ENCODE data around the gene CLEC10A. TPM values are rescaled to one million over a fixed set of nuclear protein-coding genes. Genes with fewer than 3 reads are reported as not detected.
"Not testable (repeated sequence)": the region's sequence is repeated elsewhere in the genome, so short reads cannot be mapped to it uniquely, and the experiment has no call there.

The CLEC10A gene, protein sequence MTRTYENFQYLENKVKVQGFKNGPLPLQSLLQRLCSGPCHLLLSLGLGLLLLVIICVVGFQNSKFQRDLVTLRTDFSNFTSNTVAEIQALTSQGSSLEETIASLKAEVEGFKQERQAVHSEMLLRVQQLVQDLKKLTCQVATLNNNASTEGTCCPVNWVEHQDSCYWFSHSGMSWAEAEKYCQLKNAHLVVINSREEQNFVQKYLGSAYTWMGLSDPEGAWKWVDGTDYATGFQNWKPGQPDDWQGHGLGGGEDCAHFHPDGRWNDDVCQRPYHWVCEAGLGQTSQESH
- total RNA-seq (2014; rRNA removed; shearing (Covaris generic)), result not detected in 2 replicates

DNA sequence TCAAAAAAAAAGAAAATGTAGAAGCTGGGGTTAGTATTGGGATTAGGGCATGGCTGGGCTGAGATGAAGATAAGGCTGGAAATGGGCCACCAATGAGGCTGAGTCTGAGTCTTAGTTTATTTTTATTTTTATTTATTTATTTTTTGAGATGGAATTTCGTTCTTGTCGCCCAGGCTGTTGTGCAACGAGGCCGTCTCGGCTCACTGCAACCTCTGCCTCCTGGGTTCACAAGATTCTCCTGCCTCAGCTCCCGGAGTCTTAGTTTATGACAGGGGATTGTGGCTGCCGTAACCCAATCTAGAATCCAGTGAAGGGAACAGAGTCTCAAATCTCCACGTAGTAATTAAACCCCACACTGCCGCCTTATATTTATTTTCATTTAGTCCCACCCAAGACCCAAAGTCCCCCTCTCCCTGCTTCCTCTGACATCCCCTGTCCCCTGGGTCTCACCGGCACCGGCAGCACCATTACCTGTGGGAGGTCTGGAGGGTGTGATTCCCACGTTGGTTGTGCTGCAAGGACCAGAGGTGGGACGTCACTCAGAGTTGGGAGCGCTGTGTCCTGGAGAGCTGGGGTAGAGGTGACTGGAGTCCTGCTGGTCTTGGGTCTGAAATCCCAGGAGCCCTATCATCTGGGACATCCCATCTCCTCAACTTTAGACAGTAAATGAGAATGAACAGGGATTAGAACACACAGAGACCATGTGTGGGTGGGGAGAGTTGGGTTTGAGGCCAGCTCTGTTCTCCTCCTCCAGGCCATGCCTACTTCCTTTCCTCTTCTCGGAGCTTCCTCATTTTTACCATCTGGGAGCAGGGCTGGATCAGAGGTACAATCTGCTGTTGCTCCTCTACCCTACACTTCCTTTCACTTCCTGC is at the start of gene CLEC10A:
CLEC10A (minus strand) TSS at position 671 of the 875 bp plus-strand sequence. CDS start 1,439 bp downstream, outside the sequence.
- no peak for DNase-seq (ENCODE audit: low spot score)

DNA sequence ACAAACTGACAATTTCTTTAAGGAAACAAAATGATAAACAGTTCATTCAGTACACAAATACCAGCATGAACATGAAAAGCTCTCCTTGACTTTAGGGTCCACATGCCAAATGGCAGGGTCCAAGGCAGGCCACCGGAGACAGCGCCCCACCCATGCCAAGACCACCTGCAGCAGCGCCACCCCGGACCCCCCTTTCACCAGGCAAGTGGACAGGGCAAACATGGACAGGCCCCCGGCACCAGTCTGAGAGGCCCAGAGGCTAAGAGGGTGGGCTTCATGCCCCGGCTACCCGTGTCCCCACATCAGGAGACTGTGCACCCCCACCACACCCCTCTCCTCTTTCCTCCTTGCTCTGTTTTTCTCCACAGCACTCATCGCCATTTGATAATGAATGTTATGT is 49.3 kb upstream of the CLEC10A start:
- DNase-seq (ENCODE audit: low spot score), result no peak

DNA sequence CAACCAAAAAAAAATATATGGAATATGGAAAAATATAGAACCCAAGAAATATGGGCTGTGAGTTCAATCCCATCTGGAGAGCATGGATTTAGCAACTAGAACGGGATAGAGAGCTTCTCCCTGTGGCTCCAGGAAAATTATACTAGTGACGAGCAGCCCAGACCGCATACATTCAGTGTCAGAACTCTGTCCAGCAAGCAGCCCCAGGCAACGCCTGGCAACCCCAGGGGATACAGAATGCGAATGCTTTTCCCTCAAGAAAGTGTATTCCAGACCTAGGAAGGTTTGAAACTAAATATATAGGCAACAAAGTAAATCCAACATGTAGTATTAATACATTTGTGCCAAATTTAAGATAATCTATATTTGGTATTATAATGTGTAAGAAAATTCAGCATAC is 48.1 kb upstream of the CLEC10A start:
- no peak for DNase-seq (ENCODE audit: low spot score)

DNA sequence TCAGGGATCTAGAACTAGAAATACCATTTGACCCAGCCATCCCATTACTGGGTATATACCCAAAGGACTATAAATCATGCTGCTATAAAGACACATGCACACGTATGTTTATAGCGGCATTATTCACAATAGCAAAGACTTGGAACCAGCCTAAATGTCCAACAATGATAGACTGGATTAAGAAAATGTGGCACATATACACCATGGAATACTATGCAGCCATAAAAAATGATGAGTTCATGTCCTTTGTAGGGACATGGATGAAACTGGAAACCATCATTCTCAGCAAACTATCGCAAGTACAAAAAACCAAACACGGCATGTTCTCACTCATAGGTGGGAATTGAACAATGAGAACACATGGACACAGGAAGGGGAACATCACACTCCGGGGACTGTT is 47.5 kb upstream of the CLEC10A start:
- not testable (repeated sequence) for DNase-seq (ENCODE audit: low spot score)

DNA sequence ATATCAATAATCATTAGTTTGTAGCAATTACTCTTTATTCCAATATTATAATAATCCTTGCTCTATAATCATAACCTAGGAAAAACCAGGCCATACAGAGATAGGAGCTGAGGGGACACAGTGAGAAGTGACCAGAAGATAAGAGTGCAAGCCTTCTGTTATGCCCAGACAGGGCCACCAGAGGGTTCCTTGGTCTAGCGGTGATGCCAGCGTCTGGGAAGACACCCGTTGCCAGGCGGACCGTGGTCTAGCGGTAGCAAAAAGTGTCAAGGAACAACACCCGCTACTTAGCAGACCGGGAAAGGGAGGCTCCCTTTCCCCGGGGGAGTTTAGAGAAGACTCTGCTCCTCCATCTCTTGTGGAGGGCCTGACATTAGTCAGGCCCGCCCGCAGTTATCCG is 46.3 kb upstream of the CLEC10A start:
- not testable (repeated sequence) for DNase-seq (ENCODE audit: low spot score)

DNA sequence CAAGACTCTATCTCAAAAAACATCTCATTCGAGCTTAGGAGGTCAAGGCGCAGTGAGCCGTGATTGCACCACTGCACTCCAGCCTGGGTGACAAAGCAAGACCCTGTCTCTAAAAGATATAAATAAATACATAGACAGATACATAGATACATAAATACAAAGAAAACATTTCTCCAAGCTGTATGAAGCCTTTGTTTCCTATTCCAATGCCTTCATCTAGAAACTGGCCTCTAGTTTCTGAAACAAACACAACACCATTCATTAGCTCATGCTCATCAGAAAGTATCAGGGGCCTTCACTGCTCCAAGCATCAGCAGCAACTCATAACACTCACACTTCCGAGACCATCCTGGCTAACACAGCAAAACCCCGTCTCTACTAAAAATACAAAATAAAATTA is 44.9 kb upstream of the CLEC10A start:
- no peak for DNase-seq (ENCODE audit: low spot score)

DNA sequence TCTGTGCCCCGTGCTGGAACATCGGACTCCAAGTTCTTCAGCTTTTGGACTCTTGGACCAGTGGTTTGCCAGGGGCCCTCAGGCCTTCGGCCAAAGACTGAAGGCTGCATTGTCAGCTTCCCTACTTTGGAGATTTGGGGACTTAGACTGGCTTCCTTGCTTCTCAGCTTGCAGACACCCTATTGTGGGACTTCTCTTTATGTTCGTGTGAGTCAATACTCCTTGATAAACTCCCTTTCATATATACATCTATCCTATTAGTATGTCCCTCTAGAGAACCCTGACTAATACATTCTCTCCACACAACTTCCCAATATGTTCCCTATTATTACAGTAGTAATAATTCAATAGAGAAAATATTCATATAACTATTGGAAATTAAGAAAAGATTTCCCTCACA is 43.8 kb upstream of the CLEC10A start:
- DNase-seq (ENCODE audit: low spot score), result no peak

DNA sequence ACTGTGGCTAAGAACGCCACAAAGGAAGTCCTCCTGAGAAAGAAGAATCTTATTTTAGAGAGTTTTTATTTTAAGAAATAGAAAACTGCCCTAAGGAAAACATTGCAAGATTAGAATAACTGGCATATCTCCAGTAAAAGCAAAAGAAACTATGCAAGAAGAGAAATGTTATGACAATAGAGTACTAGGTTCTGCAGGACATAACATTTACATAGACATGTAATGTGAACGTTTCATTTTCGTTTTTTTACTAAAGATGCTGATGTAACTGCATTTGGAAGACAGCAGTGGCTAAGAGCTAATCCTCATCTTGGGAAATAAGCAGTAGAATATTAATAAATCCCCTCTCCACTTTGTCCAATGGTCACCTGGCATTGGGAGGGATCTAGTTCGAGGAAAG is 42.3 kb upstream of the CLEC10A start:
- no peak for DNase-seq (ENCODE audit: low spot score)

DNA sequence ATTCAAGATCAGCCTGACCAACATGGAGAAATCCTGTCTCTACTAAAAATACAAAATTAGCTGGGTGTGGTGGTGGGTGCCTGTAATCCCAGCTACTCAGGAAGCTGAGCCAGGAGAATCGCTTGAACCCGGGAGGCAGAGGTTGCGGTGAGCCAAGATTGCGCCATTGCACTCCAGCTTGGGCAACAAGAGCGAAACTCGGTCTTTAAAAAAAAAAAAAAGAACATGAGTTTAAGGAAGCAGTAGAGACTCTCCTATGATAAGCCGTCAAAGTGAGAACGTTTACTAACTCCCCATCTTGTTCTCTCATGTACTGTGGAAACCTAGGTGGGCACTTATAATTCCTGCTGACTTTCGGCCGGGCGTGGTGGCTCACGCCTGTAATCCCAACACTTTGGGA is 40.6 kb upstream of the CLEC10A start:
- not testable (repeated sequence) for DNase-seq (ENCODE audit: low spot score)

DNA sequence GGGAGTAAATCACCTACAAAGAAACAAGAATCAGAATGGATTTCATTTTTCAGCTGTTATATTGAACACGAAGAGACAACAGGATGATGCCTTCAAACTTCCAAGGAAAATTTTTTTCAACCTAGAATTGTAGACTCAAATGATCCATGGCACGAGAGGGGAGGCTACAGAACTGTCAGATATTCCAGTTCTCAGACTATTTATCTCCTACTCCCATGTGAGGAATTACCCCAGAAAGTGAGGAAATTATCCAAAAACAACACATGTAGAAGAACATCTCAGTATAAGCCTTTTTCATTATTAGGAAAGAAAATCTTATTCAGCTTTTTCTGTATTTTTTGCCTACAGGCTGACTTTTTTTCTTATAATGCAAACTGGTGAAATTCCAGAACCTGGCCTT is 40.1 kb upstream of the CLEC10A start:
- DNase-seq (ENCODE audit: low spot score), result no peak

DNA sequence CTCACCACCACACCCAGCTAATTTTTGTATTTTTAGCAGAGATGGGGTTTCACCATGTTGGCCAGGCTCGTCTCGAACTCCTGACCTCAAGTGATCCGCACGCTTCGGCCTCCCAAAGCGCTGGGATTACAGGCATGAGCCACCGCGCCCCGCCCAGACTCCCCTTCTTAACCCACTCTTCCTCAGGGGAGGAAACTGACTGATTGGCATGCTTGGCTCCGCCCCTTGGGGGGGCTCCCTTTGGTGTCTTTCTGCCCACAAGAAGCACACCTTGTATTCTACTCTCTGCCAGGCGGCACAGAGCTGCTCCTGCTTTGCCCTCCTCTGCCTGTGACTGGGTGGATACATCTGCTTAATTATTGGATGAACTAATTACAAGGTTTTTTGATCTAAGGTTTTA is 39.3 kb upstream of the CLEC10A start:
- no peak for DNase-seq (ENCODE audit: low spot score)

DNA sequence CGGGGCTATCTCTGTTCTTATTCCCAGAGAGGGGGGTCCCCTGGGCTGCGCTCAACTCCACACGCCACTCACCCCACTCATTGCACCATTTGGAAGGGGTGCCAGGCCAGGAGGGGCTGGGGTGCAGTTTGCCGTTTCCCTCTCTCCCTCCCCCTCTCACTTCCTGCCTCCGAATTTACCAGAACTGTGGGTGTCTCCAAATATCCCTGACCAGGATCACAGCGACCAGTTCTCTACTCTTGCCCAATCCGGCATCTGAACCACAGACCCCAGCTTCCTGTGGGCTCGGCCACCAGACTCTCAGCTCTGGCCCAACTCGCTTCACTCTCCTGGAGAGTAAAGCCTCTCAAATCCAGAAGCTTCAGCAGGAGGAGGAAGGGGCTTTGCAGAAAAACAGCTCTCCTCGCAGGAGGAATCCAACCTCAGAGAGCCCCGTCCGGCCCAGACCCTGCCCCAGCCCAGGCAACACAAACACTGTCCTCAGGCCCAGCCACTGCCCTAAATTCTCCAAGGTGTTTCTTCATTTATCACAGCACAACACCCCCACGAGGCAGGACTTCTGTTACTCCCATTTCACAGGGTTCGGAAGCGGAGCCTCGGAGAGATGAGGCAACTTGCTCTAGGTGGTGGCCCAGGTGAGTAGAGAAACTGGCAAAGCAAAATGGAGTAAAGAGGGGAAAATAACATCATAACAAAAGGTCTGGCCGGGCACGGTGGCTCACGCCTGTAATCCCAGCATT is 35.0 kb upstream of the CLEC10A start:
- DNase-seq (ENCODE audit: low spot score), result no peak

DNA sequence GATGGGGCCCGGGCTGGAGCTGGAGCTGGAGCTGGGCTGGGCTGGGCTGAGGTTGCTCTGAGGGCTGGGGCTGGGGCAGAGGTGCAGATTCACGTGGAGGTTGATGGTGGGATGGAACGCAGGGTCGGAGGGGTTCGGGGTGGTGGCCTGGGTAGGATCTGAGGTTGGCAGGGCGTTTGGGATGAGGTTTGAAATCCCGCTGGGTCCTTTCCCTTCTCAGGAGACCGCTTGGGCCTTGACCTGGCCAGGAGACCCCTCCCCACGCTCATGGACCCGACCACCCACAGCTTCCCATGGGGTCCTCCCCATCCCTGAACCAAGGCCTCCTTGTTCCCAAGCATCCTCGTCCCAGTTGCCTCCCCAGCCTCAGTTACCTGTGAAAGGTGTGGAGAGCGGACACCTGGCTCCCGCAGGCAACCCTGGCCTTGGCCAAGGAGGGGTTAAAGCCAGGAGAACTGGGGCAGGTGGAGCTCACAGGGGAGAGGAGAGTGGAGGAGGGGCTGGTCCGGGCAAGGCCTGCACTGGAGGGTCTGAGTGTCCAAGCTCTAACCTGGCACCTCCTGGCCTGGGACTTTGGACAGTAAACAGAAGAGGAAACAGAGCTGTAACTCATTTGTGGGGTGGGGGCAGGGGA is 34.3 kb upstream of the CLEC10A start, which contains the start of gene ASGR2:
ASGR2 (minus strand) TSS at position 582 of the 634 bp plus-strand sequence. CDS start 582 bp downstream, outside the sequence.
- DNase-seq (ENCODE audit: low spot score), result no peak

DNA sequence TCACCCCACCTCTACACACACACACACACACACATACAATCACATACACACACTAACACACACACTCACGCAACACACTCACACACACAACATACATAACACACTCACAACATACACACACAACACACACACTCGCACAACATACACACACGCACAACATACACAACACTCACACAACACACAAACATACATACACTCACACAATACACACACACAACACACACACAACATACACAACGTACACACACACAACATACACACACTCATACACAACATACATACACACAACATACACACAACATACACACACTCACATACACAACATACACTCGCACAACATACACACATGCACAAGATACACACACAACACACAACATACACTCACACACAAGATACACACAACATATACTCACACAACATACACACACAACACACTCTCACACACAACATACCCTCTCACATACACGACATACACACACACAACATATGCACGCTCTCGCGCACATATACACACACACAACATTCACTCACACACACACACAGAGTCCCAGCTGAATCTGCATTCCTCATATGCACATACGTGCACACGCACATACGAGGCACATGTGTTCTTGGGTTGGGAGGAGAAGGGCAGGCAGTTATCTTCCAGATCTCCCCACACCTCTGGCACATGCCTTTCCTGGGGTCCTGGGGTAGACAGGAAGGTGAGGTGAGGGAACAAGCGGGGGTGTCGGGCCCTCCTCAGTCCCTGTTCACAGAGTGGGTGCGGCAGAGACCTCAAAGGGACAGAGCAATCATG is 33.4 kb upstream of the CLEC10A start:
- no peak for DNase-seq (ENCODE audit: low spot score)

DNA sequence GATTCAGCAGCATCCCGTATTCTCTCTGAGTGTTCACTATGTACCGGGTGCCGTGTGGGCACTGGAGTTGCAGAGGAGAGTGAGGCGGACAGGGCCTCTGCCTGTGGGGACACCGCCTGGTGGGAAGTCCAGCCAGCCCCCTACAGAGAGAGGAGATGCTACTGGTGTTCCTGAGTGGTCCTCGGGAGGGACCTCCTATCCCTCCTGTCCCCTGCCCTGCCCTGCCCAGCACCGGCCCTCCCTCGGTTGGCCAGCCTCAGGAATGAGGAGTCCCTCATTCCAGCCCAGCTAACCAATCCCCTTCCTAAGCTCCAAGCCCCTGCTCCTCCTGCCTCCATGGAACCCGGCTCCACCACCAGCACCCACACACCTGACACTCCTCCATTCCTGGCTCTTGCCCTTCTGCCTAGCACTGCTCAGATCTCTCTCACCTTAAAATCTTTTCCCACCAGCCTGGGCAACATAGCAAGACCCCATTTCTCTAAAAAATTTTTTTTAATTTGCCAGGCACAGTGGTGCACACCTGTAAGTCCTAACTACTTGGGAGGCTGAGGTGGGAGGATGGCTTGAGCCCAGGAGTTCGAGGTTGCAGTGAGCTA is 32.6 kb upstream of the CLEC10A start:
- no peak for DNase-seq (ENCODE audit: low spot score)

DNA sequence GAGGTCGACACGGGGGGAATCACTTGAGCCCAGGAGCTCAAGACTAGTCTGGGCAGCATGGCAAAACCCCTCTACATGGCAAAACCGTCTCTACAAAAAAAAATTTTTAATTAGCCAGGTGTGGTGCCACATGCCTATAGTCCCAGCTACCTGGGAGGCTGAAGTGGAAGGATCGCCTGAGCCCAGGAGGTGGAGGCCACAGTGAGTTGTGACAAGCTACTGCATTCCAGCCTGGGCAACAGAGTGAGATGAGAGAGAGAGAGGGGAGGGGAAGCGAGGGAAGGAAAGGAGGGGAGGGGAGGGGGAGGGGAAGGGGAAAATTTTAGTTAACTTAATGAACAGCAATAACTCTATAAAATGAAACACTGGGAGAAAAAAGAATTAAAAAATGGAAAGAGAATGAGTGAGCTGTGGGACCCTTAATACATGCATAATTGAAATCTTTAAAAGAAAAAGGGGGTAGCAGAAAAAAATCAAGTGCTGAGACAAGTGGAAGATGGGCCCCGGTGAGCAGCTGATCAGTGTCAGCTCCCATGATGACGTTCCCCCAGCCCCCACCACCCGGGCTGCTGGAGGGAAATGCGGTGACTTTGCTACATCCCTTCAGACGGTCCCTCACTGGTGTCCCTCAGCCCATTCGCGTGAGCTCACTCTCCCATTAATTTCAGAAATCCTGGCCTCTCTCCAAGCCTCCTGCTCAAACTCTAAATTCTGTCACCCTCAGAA is 31.9 kb upstream of the CLEC10A start:
- DNase-seq (ENCODE audit: low spot score), result no peak

DNA sequence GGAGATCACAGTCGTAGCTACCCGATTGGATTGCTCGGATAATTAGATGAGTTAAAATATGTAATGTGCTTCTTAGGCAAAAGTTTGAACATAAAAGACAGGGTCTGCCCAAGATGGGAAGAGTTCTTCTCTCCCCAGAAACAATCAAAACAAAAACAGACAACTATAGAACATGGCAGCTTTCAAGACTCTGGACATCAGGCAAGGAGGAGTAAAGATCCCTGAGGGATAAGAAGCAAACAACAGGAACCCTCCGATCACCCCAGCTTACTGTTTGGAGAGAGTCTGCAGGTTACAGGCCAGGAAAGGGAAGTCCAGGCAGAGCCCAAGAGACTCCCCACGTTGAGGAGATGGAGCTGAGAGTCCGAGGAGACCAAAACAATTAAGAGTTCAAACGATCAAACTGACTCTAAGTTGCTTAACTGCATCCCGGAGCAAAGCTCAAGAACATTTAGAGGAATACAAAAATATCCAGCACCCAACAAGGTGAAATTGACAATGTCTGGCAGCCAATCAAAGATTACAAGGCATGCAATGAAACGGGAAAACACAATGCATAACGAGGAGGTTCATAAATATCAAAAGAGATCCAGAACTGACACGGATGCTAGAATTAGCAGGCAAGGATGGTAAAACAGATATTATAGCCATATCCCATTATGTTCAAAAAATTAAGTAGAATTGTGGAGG is 30.7 kb upstream of the CLEC10A start:
- DNase-seq (ENCODE audit: low spot score), result no peak

DNA sequence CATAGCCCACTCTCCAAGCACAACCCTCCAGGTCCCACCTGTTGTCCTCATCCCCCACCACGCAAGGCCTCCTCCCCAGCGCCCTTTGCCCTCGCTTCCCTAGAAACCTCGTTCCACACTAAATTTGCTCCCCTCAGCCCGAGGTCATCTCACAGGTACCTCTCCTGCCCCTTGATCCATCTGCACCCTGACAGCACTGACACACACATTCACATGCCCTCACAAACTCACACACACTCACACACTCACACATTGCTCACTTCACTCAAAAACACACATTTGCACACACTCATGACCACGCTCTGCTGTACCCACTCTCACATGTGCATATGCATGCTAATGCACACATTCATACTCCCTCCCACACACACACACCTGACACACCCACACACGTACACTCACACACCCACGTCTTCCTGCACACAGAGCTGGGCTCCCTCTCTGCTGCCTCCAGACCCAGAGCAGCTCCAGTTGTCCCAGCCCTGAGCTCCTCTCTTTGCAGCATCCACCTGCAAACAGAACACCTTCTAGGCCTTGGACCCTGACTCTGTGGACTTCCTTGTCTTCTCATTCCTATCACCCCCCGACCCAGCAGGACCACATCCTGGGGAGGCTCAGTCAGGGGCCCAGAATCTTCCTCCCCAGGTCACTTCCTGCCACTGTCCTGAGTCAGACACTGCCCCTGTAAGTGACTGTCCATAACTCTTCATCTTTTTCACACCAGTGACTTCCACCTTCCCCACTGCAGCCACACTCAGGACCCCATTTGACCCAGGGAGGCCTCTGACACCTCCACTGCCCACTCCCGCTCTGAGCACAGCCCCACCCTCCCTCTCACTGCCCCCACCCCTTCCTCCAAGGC is 29.6 kb upstream of the CLEC10A start:
- no peak for DNase-seq (ENCODE audit: low spot score)

Data from H4 (cell line).